Neural cell (in vitro differentiated cells): ENCODE results near the gene ZNF189. TPM values are rescaled to one million over a fixed set of nuclear protein-coding genes. Genes with fewer than 3 reads are reported as not detected.
A peak's percentile ranks its signal among the peaks of the same experiment; 100 is the strongest.

Source experiments
- H2AFZ ChIP-seq: fragments of 200-600, 300-800 bp; sonication (generic), shearing (Covaris generic); 2 replicates; pipeline ENCODE4 v1.6.0; 2014; ENCODE audit warnings: low read depth, mild to moderate bottlenecking, antibody characterized with exemption, low read length, moderate library complexity
- H3F3A ChIP-seq: fragments of 200-600 bp; shearing (Covaris generic); 2 replicates; pipeline ENCODE4 v1.6.1; 2016; ENCODE audit warnings: mild to moderate bottlenecking, moderate library complexity, mixed read lengths, antibody characterized with exemption, low read length; ENCODE audit not compliant: insufficient read depth, poor library complexity, severe bottlenecking
- H3K27ac ChIP-seq: fragments of 200-600, 300-800 bp; sonication (generic), shearing (Covaris generic); 2 replicates; pipeline ENCODE4 v1.5.1; 2014; ENCODE audit warnings: mild to moderate bottlenecking, low read length, moderate library complexity
- H3K27me3 ChIP-seq: fragments of 300-800, 200-600 bp; sonication (generic), shearing (Covaris generic); 2 replicates; pipeline ENCODE4 v1.6.0; 2014; ENCODE audit warnings: mild to moderate bottlenecking, low read depth, low read length, moderate library complexity; ENCODE audit not compliant: insufficient read depth
- H3K36me3 ChIP-seq: fragments of 300-800, 200-600 bp; sonication (generic), shearing (Covaris generic); 2 replicates; pipeline ENCODE4 v1.5.1; 2014; ENCODE audit warnings: mild to moderate bottlenecking, antibody characterized with exemption, low read length, moderate library complexity; ENCODE audit not compliant: insufficient read depth
- H3K4me2 ChIP-seq: fragments of 300-800, 200-600 bp; sonication (generic), shearing (Covaris generic); 2 replicates; pipeline ENCODE4 v1.6.0; 2014; ENCODE audit warnings: mild to moderate bottlenecking, low read length
- H3K4me3 ChIP-seq: fragments of 300-800, 200-600 bp; sonication (generic), shearing (Covaris generic); 2 replicates; pipeline ENCODE4 v1.5.1; 2014; ENCODE audit warnings: mild to moderate bottlenecking, low read length, moderate library complexity
- H3K79me2 ChIP-seq: fragments of 200-600 bp; shearing (Covaris generic); replicated peaks from 2 replicates; pipeline ENCODE4 v1.6.0; 2014; ENCODE audit warnings: mild to moderate bottlenecking, low read length, moderate library complexity; ENCODE audit not compliant: insufficient read depth
- H3K9ac ChIP-seq: fragments of 300-800, 200-600 bp; sonication (generic), shearing (Covaris generic); 2 replicates; pipeline ENCODE4 v1.6.1; 2016; ENCODE audit warnings: mild to moderate bottlenecking, low read length, mixed read lengths
- H3K9me2 ChIP-seq: fragments of 200-600 bp; shearing (Covaris generic); 2 replicates; pipeline ENCODE4 v1.6.1; 2016; ENCODE audit warnings: mild to moderate bottlenecking, low read length, mixed read lengths; ENCODE audit not compliant: insufficient read depth
- H3K9me3 ChIP-seq: fragments of 200-600, 300-800 bp; sonication (generic), shearing (Covaris generic); 2 replicates; pipeline ENCODE4 v1.6.1; 2016; ENCODE audit warnings: mild to moderate bottlenecking, mixed run types, low read length, moderate library complexity, mixed read lengths
- H4K20me1 ChIP-seq: fragments of 200-600 bp; shearing (Covaris generic); 2 replicates; pipeline ENCODE4 v1.6.1; 2016; ENCODE audit warnings: mild to moderate bottlenecking, mixed run types; ENCODE audit not compliant: insufficient read depth
- EP300 ChIP-seq: fragments of 450-650 bp; conservative IDR thresholded peaks from 2 replicates; pipeline ENCODE4 v1.6.1; 2014; ENCODE audit warnings: antibody characterized with exemption, mild to moderate bottlenecking, moderate library complexity; ENCODE audit not compliant: poor library complexity, severe bottlenecking
- EZH2 ChIP-seq: fragments of 200-600, 300-800 bp; shearing (Covaris generic), sonication (generic); IDR thresholded peaks from 2 replicates; pipeline ENCODE4 v1.6.1; 2014; ENCODE audit warnings: antibody characterized with exemption, low read length, borderline replicate concordance, mild to moderate bottlenecking; ENCODE audit not compliant: insufficient read depth, poor library complexity, severe bottlenecking
- MXI1 ChIP-seq: fragments of 450-650 bp; conservative IDR thresholded peaks from 2 replicates; pipeline ENCODE4 v1.6.1; 2014; ENCODE audit warnings: antibody characterized with exemption, mild to moderate bottlenecking; ENCODE audit not compliant: poor library complexity, severe bottlenecking
- POLR2AphosphoS5 ChIP-seq: IDR thresholded peaks from 2 replicates; pipeline ENCODE4 v1.6.1; 2012
- RAD21 ChIP-seq: fragments of 450-650 bp; conservative IDR thresholded peaks from 2 replicates; pipeline ENCODE4 v1.6.1; 2014; ENCODE audit warnings: antibody characterized with exemption, mild to moderate bottlenecking, moderate library complexity
- SMC3 ChIP-seq: fragments of 450-650 bp; conservative IDR thresholded peaks from 2 replicates; pipeline ENCODE4 v1.6.1; 2014; ENCODE audit warnings: antibody characterized with exemption, mild to moderate bottlenecking, moderate library complexity; ENCODE audit not compliant: poor library complexity
- TAF1 ChIP-seq: IDR thresholded peaks from 2 replicates; pipeline ENCODE4 v1.6.1; 2012; ENCODE audit warnings: low read depth
- polyA plus RNA-seq: library from polyadenylated mRNA; depleted of rRNA; stranded (reverse); fragments of >200 nt; gene quantifications from 2 replicates; pipeline ENCODE4 v1.2.3, GENCODE V29; 2014
- TF ChIP-seq, protein P1 (sequence below): fragments of 450-650 bp; IDR thresholded peaks from 2 replicates; pipeline ENCODE4 v1.5.1; 2014; ENCODE audit warnings: antibody characterized with exemption, mild to moderate bottlenecking, moderate library complexity; ENCODE audit not compliant: poor library complexity, severe bottlenecking
- TF ChIP-seq, protein P2 (sequence below): IDR thresholded peaks from 2 replicates; pipeline ENCODE4 v1.6.1; 2012; ENCODE audit warnings: borderline replicate concordance

ZNF189 gene
- polyA plus RNA-seq, 1 donor from 2014 or later = 28.0 TPM

DNA sequence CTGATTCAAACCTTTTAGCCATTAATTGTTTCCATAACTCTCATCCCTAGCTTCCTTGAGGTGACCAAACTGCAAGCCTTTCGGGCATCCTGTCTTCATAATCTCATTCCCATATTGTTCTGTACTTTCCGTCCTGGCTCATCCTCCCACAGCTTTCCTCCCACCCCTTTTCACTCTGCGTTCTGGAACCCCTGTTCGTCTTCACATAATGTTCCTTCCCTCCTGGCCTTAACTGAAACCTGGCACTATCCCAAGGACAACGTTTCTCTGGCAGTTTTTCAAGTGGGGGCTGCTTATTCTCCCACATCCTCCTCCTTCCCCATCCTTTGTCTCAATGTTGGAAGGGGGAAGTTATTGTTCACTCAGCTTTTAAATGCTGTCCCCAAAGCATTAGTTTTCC is 1.5 kb downstream of the ZNF189 start:
- Histone ChIP-seq H3K9me2 (no peaks in the 10 kb centered on the region), H3K27me3 (no peaks in the 10 kb centered on the region), H3K27ac (no peak overlapping the region), H3K9me3 (no peaks in the 10 kb centered on the region), H3K4me2 (peak overlapping the region; percentile 85), H3K9ac (no peak overlapping the region), H3K4me3 (peak overlapping the region; percentile 72), H2AFZ (no peak overlapping the region), H4K20me1 (no peaks in the 10 kb centered on the region), H3K79me2 (peaks cover 56% of the 10 kb centered on the region), H3K36me3 (peaks cover 31% of the 10 kb centered on the region), H3F3A (no peaks in the 10 kb centered on the region)
- TF ChIP-seq MXI1 = no peak
- no peak for TF ChIP-seq SMC3
- no peak for TF ChIP-seq EP300
- no peak for TF ChIP-seq TAF1
- TF ChIP-seq, protein P1, sequence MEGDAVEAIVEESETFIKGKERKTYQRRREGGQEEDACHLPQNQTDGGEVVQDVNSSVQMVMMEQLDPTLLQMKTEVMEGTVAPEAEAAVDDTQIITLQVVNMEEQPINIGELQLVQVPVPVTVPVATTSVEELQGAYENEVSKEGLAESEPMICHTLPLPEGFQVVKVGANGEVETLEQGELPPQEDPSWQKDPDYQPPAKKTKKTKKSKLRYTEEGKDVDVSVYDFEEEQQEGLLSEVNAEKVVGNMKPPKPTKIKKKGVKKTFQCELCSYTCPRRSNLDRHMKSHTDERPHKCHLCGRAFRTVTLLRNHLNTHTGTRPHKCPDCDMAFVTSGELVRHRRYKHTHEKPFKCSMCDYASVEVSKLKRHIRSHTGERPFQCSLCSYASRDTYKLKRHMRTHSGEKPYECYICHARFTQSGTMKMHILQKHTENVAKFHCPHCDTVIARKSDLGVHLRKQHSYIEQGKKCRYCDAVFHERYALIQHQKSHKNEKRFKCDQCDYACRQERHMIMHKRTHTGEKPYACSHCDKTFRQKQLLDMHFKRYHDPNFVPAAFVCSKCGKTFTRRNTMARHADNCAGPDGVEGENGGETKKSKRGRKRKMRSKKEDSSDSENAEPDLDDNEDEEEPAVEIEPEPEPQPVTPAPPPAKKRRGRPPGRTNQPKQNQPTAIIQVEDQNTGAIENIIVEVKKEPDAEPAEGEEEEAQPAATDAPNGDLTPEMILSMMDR = no peak
- TF ChIP-seq RAD21 = no peak
- TF ChIP-seq EZH2 = no peak
- TF ChIP-seq, protein P2, sequence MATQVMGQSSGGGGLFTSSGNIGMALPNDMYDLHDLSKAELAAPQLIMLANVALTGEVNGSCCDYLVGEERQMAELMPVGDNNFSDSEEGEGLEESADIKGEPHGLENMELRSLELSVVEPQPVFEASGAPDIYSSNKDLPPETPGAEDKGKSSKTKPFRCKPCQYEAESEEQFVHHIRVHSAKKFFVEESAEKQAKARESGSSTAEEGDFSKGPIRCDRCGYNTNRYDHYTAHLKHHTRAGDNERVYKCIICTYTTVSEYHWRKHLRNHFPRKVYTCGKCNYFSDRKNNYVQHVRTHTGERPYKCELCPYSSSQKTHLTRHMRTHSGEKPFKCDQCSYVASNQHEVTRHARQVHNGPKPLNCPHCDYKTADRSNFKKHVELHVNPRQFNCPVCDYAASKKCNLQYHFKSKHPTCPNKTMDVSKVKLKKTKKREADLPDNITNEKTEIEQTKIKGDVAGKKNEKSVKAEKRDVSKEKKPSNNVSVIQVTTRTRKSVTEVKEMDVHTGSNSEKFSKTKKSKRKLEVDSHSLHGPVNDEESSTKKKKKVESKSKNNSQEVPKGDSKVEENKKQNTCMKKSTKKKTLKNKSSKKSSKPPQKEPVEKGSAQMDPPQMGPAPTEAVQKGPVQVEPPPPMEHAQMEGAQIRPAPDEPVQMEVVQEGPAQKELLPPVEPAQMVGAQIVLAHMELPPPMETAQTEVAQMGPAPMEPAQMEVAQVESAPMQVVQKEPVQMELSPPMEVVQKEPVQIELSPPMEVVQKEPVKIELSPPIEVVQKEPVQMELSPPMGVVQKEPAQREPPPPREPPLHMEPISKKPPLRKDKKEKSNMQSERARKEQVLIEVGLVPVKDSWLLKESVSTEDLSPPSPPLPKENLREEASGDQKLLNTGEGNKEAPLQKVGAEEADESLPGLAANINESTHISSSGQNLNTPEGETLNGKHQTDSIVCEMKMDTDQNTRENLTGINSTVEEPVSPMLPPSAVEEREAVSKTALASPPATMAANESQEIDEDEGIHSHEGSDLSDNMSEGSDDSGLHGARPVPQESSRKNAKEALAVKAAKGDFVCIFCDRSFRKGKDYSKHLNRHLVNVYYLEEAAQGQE = no peak
- TF ChIP-seq POLR2AphosphoS5 = no peak

DNA sequence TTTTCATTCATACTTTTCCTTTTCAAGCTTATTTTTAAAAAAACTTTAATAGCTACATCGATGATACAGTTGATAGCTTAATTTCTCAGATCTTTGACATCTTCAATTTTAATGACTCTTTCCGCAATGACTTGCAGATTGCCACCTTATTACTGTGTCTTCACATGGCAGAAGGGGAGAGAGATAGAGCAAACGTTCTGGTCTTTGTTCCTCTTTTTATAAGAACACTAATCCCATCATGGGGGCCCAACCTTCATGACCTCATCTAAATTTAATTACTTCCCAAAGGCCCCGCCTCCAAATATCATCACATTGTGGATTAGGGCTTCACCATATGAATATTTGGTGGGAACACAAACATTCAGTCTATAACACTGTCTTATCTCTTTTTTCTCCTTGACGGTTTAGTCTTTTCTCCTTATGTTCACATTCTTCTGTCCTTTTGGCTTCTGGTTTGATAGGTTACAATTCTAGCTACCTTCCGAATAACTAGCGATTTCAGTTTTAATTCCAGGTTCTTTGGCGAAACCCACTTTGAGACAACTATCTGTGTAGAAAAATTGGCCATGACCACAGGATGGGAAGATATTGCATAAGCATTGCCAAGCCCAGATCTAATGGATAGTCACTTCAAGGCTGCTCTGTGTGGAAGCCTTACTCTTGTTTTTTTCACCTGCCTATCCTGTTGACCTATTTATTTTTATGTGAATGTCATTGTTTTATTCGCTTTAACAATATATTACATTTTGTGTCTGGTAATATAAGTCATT is 5.0 kb downstream of the ZNF189 start:
- TF ChIP-seq SMC3 (no peak), EZH2 (no peak), TAF1 (no peak), POLR2AphosphoS5 (no peak), MXI1 (no peak), EP300 (no peak)
- TF ChIP-seq, protein P2 = no peak
- TF ChIP-seq, protein P1 = no peak
- no peak overlapping the region for H3K27ac ChIP-seq
- no peak overlapping the region for H2AFZ ChIP-seq
- no peaks in the 10 kb centered on the region for H3F3A ChIP-seq
- no peak overlapping the region for H3K4me2 ChIP-seq
- H3K4me3 ChIP-seq = no peak overlapping the region
- H3K79me2 ChIP-seq = peaks cover 26% of the 10 kb centered on the region
- H3K9me2 ChIP-seq = no peaks in the 10 kb centered on the region
- H3K27me3 ChIP-seq = no peaks in the 10 kb centered on the region
- H4K20me1 ChIP-seq = no peaks in the 10 kb centered on the region
- peaks cover 10% of the 10 kb centered on the region for H3K9me3 ChIP-seq
- H3K9ac ChIP-seq = no peak overlapping the region
- peaks cover 44% of the 10 kb centered on the region for H3K36me3 ChIP-seq
